B cell (primary cell): Measurements from ENCODE around the gene C1orf35. TPM values are rescaled to one million over a fixed set of nuclear protein-coding genes. Genes with fewer than 3 reads are reported as not detected.

ENCODE experiments used
- ATAC-seq: fragments of 200-7000 bp; cut with Tn5 transposase; one replicate; pipeline ENCODE4 v1.10.0; 2021; ENCODE audit warnings: low read depth, mild to moderate bottlenecking, moderate number of reproducible peaks, moderate library complexity
- CTCF ChIA-PET: fragments of 350-600 bp; sonication (Branson Sonifier 250); formaldehyde crosslinking; loops from one replicate; lab custom pipeline; 2021; ENCODE audit warnings: antibody characterized with exemption, inconsistent platforms; lab: Charles Lee
- POLR2A ChIA-PET: fragments of 350-600 bp; sonication (Branson Sonifier 250); formaldehyde crosslinking; loops from one replicate; lab custom pipeline; 2021; ENCODE audit warnings: antibody characterized with exemption; lab: Charles Lee
- DNase-seq: peaks from one replicate; pipeline ENCODE4 v3.0.0; 2013
- H2AFZ ChIP-seq: 2 replicates; pipeline ENCODE4 v1.6.1; 2012; ENCODE audit warnings: mild to moderate bottlenecking, low read depth, low read length; ENCODE audit not compliant: insufficient read depth, poor library complexity, severe bottlenecking
- H3K27ac ChIP-seq, 2 donors: 1 replicate in 1 of 2; 2 replicates in 1 of 2; pipeline ENCODE4 v1.5.1; 2012 to 2013; ENCODE audit warnings: low read length in 2 of 2, mild to moderate bottlenecking in 2 of 2, moderate library complexity in 1 of 2
- H3K27me3 ChIP-seq, 4 experiments: fragments of 200-600 bp in 1 of 4; sonication (generic) in 1 of 4; replicated peaks in 1 of 4; 1 replicate in 2 of 4; 2 replicates in 2 of 4; pipeline versions ENCODE4 v1.6.1 to v1.7.0; 2013 to 2016; ENCODE audit warnings: low read length in 3 of 4, mild to moderate bottlenecking in 2 of 4, mixed read lengths in 1 of 4, moderate library complexity in 1 of 4; ENCODE audit not compliant: insufficient read depth in 4 of 4, control insufficient read depth in 3 of 4; ENCODE audit errors: control extremely low read depth in 1 of 4
- H3K36me3 ChIP-seq, 2 experiments: replicated peaks in 1 of 2; 1 replicate in 1 of 2; 2 replicates in 1 of 2; pipeline versions ENCODE4 v1.6.1 to v1.7.1; 2013; ENCODE audit warnings: low read length in 1 of 2; ENCODE audit not compliant: insufficient read depth in 2 of 2, control insufficient read depth in 1 of 2; ENCODE audit errors: control extremely low read depth in 1 of 2, extremely low read depth in 1 of 2
- H3K4me1 ChIP-seq, 2 donors: fragments of 200-600 bp in 1 of 2; sonication (generic) in 1 of 2; 1 replicate in 1 of 2; 2 replicates in 1 of 2; pipeline versions ENCODE4 v1.5.1 to v1.6.1; 2013 to 2017; ENCODE audit warnings: low read length in 2 of 2; ENCODE audit not compliant: control insufficient read depth in 2 of 2, insufficient read depth in 2 of 2
- H3K4me2 ChIP-seq: replicated peaks from 2 replicates; pipeline ENCODE3; 2012; ENCODE audit warnings: mild to moderate bottlenecking, low read depth, low read length; ENCODE audit not compliant: poor library complexity, severe bottlenecking
- H3K4me3 ChIP-seq, 5 experiments: fragments of 200-600 bp in 1 of 5; sonication (generic) in 1 of 5; 1 replicate in 3 of 5; 2 replicates in 2 of 5; pipeline versions ENCODE4 v1.5.1 to v1.7.0; 2011 to 2016; ENCODE audit warnings: low read length in 4 of 5, mild to moderate bottlenecking in 4 of 5, low read depth in 2 of 5, control low read depth in 1 of 5, moderate library complexity in 1 of 5; ENCODE audit not compliant: insufficient read depth in 1 of 5; ENCODE audit errors: control extremely low read depth in 1 of 5, extremely low read depth in 1 of 5
- H3K79me2 ChIP-seq: fragments of 200-600 bp; sonication (generic); one replicate; pipeline ENCODE4 v1.6.0; 2016; ENCODE audit warnings: low read length; ENCODE audit not compliant: control insufficient read depth, insufficient read depth
- H3K9ac ChIP-seq: fragments of 200-600 bp; sonication (generic); 2 replicates; pipeline ENCODE4 v1.6.1; 2017; ENCODE audit warnings: mild to moderate bottlenecking, low read length, moderate library complexity
- H3K9me3 ChIP-seq, 3 donors: one replicate each; pipeline versions ENCODE4 v1.6.1 to v1.7.1; 2013; ENCODE audit warnings: low read length in 2 of 3; ENCODE audit not compliant: control insufficient read depth in 2 of 3, insufficient read depth in 1 of 3; ENCODE audit errors: control extremely low read depth in 1 of 3
- H4K20me1 ChIP-seq: 2 replicates; pipeline ENCODE4 v1.6.0; 2012; ENCODE audit warnings: mild to moderate bottlenecking, low read length; ENCODE audit not compliant: insufficient read depth, control insufficient read depth, poor library complexity, severe bottlenecking
- H3K27ac Mint-ChIP-seq: one replicate; pipeline ENCODE4 v1.8.0; 2021; ENCODE audit warnings: mixed read lengths
- H3K27me3 Mint-ChIP-seq: one replicate; pipeline ENCODE4 v1.8.0; 2021; ENCODE audit warnings: mixed read lengths
- H3K4me1 Mint-ChIP-seq: one replicate; pipeline ENCODE4 v1.8.0; 2021; ENCODE audit warnings: mixed read lengths
- H3K4me3 Mint-ChIP-seq: one replicate; pipeline ENCODE4 v1.8.0; 2021; ENCODE audit warnings: mixed read lengths
- H3K9me3 Mint-ChIP-seq: one replicate; pipeline ENCODE4 v1.8.0; 2022; ENCODE audit warnings: mixed read lengths; ENCODE audit not compliant: insufficient read depth
- EZH2 ChIP-seq: IDR thresholded peaks from 2 replicates; pipeline ENCODE4 v1.6.1; 2012; ENCODE audit warnings: borderline replicate concordance, low read depth, mild to moderate bottlenecking, moderate library complexity, low read length; ENCODE audit not compliant: insufficient read depth, poor library complexity, severe bottlenecking
- WGBS: methylation state at CpG from one replicate; pipeline ENCODE4 v1.1.5; 2013; ENCODE audit warnings: missing lambda C conversion rate; ENCODE audit not compliant: insufficient coverage; 5-methylcytosine and 5-hydroxymethylcytosine counted together
- intact Hi-C: fragments of 100-400 bp; cut with micrococcal nuclease; formaldehyde crosslinking; loops from one replicate; pipeline ENCODE4 v1.10.0; 2022
- polyA plus RNA-seq: library from polyadenylated mRNA; depleted of rRNA; stranded (reverse); fragments of >200 nt; gene quantifications from 2 replicates; pipeline ENCODE4 v1.2.3, GENCODE V29; 2012
- total RNA-seq, 2 donors: library from RNA; stranded (reverse); fragments of 120-200 nt in 1 of 2; gene quantifications; 1 replicate in 1 of 2; 2 replicates in 1 of 2; pipeline versions ENCODE4 v1.2.3 to v1.2.4, GENCODE V29; 2013 to 2022
- TF ChIP-seq, protein P1 (sequence below): fragments of 200-600 bp; IDR thresholded peaks from one replicate; pipeline ENCODE4 v1.8.0; 2022; ENCODE audit warnings: antibody characterized with exemption, mild to moderate bottlenecking

Gene C1orf35
- total and polyA plus RNA-seq, 2 donors (not counting 1 experiment from before 2014, with no cell fraction given), result 24.1 to 41.0 TPM

GRCh38 chr1:228087771-228088251 is 15.3 kb downstream of the C1orf35 start:
- TF ChIP-seq, protein P1, sequence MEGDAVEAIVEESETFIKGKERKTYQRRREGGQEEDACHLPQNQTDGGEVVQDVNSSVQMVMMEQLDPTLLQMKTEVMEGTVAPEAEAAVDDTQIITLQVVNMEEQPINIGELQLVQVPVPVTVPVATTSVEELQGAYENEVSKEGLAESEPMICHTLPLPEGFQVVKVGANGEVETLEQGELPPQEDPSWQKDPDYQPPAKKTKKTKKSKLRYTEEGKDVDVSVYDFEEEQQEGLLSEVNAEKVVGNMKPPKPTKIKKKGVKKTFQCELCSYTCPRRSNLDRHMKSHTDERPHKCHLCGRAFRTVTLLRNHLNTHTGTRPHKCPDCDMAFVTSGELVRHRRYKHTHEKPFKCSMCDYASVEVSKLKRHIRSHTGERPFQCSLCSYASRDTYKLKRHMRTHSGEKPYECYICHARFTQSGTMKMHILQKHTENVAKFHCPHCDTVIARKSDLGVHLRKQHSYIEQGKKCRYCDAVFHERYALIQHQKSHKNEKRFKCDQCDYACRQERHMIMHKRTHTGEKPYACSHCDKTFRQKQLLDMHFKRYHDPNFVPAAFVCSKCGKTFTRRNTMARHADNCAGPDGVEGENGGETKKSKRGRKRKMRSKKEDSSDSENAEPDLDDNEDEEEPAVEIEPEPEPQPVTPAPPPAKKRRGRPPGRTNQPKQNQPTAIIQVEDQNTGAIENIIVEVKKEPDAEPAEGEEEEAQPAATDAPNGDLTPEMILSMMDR, result no peak
- no peak for TF ChIP-seq EZH2
- H4K20me1 ChIP-seq, result peaks cover 98% of the 10 kb centered on the region
- peak overlapping the region; percentile 49 for H3K4me2 ChIP-seq
- peak overlapping the region; percentile 65 for H3K4me3 Mint-ChIP-seq
- ATAC-seq (no peak), DNase-seq (no peak)
- ChIA-PET POLR2A (interaction anchor here (1.0 kb wide), 1 partner anchor 7 kb away, joined by 4 read pairs; no protein-coding TSS in a partner anchor), CTCF (no interaction called here)
- H3K27me3 Mint-ChIP-seq, result no peaks in the 10 kb centered on the region
- peaks cover 93% of the 10 kb centered on the region for H3K4me1 Mint-ChIP-seq
- H2AFZ ChIP-seq, result no peak overlapping the region
- peaks cover 100% of the 10 kb centered on the region for H3K79me2 ChIP-seq
- peaks cover 0 to 21% of the 10 kb centered on the region in 2 experiments for H3K36me3 ChIP-seq
- no peaks in the 10 kb centered on the region for H3K9me3 ChIP-seq
- WGBS, result 47% methylated on average over 7 of the region's 7 CpGs
- H3K27ac ChIP-seq, result peak overlapping the region in 1 of 2 donors; percentile 58
- peak overlapping the region; percentile 73 for H3K27ac Mint-ChIP-seq
- H3K27me3 ChIP-seq, result no peaks in the 10 kb centered on the region
- no peak overlapping the region for H3K9ac ChIP-seq
- peaks cover 81 to 89% of the 10 kb centered on the region in 2 donors for H3K4me1 ChIP-seq
- H3K9me3 Mint-ChIP-seq, result no peaks in the 10 kb centered on the region
- intact Hi-C loops, result no loop called here
- H3K4me3 ChIP-seq, result no peak overlapping the region

DNA sequence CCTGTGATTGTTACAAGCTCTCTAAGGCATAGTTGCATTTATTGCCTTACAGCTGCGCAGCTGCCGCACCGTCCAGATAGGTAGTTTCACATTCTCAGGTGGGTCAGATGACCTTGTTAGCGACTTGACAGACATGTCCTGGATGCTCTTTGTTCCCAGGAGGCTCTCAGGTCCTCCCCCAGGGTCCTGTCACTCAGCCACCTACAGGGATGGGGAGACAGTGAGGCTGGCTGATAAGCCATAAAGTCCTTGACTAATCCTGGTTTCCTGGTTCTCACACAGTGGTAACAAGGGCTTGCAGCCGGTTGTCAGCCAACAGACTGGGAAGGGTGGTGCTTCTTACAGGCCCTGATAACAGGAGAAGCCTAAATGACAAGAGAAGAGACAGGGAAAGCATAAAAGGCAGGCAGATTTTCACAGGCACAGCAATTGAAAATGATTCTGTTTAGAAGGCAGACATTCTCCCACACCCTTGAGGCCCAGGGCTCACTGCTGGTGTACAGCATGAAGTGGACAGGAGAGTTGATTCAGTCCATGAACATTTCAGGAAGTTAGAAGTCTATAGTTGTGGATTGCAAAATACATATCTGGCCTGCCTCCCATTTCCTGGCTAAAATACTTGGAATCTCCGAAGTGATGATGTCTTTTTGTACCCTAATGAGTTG is 17.7 kb downstream of the C1orf35 start:
- H3K4me3 ChIP-seq, result no peak overlapping the region
- H2AFZ ChIP-seq, result no peak overlapping the region
- H4K20me1 ChIP-seq, result peaks cover 82% of the 10 kb centered on the region
- TF ChIP-seq EZH2, result no peak
- TF ChIP-seq, protein P1, result no peak
- no peaks in the 10 kb centered on the region for H3K9me3 Mint-ChIP-seq
- CTCF ChIA-PET, result no interaction called here
- H3K27me3 ChIP-seq, result no peaks in the 10 kb centered on the region
- H3K4me2 ChIP-seq, result peak overlapping the region; percentile 98
- H3K4me1 Mint-ChIP-seq, result peaks cover 73% of the 10 kb centered on the region
- ATAC-seq (no peak), DNase-seq (no peak)
- H3K27me3 Mint-ChIP-seq, result no peaks in the 10 kb centered on the region
- H3K9me3 ChIP-seq, result no peaks in the 10 kb centered on the region
- intact Hi-C loops, result no loop called here
- H3K27ac ChIP-seq, result peak overlapping the region in 1 of 2 donors; percentile 38
- peaks cover 0 to 9% of the 10 kb centered on the region in 2 experiments for H3K36me3 ChIP-seq
- POLR2A ChIA-PET, result no interaction called here
- H3K27ac Mint-ChIP-seq, result no peak overlapping the region
- WGBS, result 76% methylated on average over 5 of the region's 6 CpGs
- peaks cover 75 to 81% of the 10 kb centered on the region in 2 donors for H3K4me1 ChIP-seq
- peak overlapping the region; percentile 94 for H3K4me3 Mint-ChIP-seq
- H3K9ac ChIP-seq, result peak overlapping the region; percentile 10
- H3K79me2 ChIP-seq, result peaks cover 96% of the 10 kb centered on the region
